ENCODE results near the gene SBF2. TPM values are rescaled to one million over a fixed set of nuclear protein-coding genes. Genes with fewer than 3 reads are reported as not detected.

Gene SBF2
- total and polyA plus RNA-seq, 2 of the 13 experiments (the other 11 are each of a cell fraction or from before 2014, with no cell fraction given) = 24.0 to 45.8 TPM

DNA sequence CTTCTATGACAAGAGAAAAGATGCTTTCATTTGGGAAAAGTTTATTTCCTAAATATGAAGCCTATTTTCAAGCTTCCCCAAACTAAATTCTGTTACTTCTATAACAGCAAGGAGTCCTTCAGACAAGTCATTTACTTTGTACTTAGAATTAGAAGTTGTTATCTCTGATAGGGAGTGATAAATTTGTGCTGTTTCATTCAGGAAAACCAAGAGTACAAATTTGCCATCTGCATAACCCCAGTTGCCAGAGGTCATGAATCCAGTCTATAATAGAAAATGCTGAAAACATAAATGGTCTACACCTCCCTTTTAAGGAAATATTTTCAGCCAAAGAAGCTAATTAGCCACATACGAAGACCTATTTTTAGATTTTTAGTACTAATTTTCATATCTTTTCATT is 61.3 kb downstream of the SBF2 start:
- Histone ChIP-seq H3K4me2 (ENCODE audit: low read depth, low read length) (no peak overlapping the region), H3K36me3 (replicated peaks in 1 of 2; ENCODE audit: control insufficient read depth in 1 of 2, insufficient read depth in 2 of 2, low read length in 2 of 2) (no peaks in the 10 kb centered on the region), H3K4me3 (replicated peaks in 1 of 3; ENCODE audit: insufficient read depth in 1 of 3, low read depth in 2 of 3, low read length in 3 of 3) (no peak overlapping the region), H3K4me1 (ENCODE audit: insufficient read depth, low read length) (no peaks in the 10 kb centered on the region), H3K9me3 (ENCODE audit: low read length) (0 out of 2 replicates have a peak, but pooled peaks cover 4% of the 10 kb centered on the region), H3K9ac (ENCODE audit: insufficient read depth, low read depth, low read length) (no peak overlapping the region), H2AFZ (ENCODE audit: low read length) (no peak overlapping the region), H4K20me1 (ENCODE audit: insufficient read depth, low read length) (no peaks in the 10 kb centered on the region), H3K27ac (ENCODE audit: extremely low read length, insufficient read depth, low read length) (no peak overlapping the region), H3K27me3 (ENCODE audit: control insufficient read depth in 1 of 2, insufficient read depth in 2 of 2, low read length in 2 of 2) (no peaks in the 10 kb centered on the region), H3K79me2 (ENCODE audit: insufficient read depth, low read length) (peaks cover 2% of the 10 kb centered on the region)
- TF ChIP-seq RXRA (CRISPR knock-in tag; IDR thresholded peaks at IDR 0.05) (no peak), EED (CRISPR knock-in tag; IDR thresholded peaks at IDR 0.05) (no peak), ZFP90 (CRISPR knock-in tag; IDR thresholded peaks at IDR 0.05; ENCODE audit: borderline replicate concordance) (no peak), SETDB1 (CRISPR knock-in tag; IDR thresholded peaks at IDR 0.05; ENCODE audit: borderline replicate concordance) (no peak), ZSCAN22 (CRISPR knock-in tag; IDR thresholded peaks at IDR 0.05) (no peak), TEAD2 (CRISPR knock-in tag; IDR thresholded peaks at IDR 0.05) (no peak), TOPORS (CRISPR knock-in tag; IDR thresholded peaks at IDR 0.05) (no peak), ZFP82 (CRISPR knock-in tag; IDR thresholded peaks at IDR 0.05; ENCODE audit: borderline replicate concordance) (no peak), RFX5 (IDR thresholded peaks at IDR 0.05; ENCODE audit: low read depth, low read length) (no peak), MTA3 (CRISPR knock-in tag; IDR thresholded peaks at IDR 0.05) (no peak), NPAS2 (CRISPR knock-in tag; IDR thresholded peaks at IDR 0.05; ENCODE audit: borderline replicate concordance) (no peak), YEATS2 (CRISPR knock-in tag; IDR thresholded peaks at IDR 0.05; ENCODE audit: borderline replicate concordance) (no peak)
- TF ChIP-seq, protein P1, sequence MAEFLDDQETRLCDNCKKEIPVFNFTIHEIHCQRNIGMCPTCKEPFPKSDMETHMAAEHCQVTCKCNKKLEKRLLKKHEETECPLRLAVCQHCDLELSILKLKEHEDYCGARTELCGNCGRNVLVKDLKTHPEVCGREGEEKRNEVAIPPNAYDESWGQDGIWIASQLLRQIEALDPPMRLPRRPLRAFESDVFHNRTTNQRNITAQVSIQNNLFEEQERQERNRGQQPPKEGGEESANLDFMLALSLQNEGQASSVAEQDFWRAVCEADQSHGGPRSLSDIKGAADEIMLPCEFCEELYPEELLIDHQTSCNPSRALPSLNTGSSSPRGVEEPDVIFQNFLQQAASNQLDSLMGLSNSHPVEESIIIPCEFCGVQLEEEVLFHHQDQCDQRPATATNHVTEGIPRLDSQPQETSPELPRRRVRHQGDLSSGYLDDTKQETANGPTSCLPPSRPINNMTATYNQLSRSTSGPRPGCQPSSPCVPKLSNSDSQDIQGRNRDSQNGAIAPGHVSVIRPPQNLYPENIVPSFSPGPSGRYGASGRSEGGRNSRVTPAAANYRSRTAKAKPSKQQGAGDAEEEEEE (CRISPR knock-in tag; IDR thresholded peaks at IDR 0.05; ENCODE audit: borderline replicate concordance) = no peak
- POLR2A ChIA-PET = no interaction called here
- no peak for FAIRE-seq
- intact Hi-C loops (cut with micrococcal nuclease; ENCODE audit: unreplicated experiment) = no loop called here
- no TSS peak for BruUV-seq (replicated peaks)
- no peak for DNase-seq (ENCODE audit: low spot score)
- CTCF ChIA-PET (ENCODE audit: low intra/inter-chr PET ratio, low total read pairs) = no interaction called here
- ATAC-seq = no peak
- WGBS (ENCODE audit: low lambda C conversion rate) = 94% methylated on average over 1 of the region's 1 CpG
- in situ Hi-C loops (cut with HindIII; ENCODE audit: extremely low pct_ligation_motif_present, low pct_unique_long_range_greater_than_20kb) = no loop called here
